ENCODE data around the gene HERC5.
"Not testable (repeated sequence)": the region's sequence is repeated elsewhere in the genome, so short reads cannot be mapped to it uniquely, and the experiment has no call there.

HERC5 gene

GRCh38 chr4:88517825-88518224, 60.9 kb downstream of the HERC5 start:
- in situ Hi-C loops (cut with HindIII; ENCODE audit: low sequenced_read_pairs), result no loop called here

DNA sequence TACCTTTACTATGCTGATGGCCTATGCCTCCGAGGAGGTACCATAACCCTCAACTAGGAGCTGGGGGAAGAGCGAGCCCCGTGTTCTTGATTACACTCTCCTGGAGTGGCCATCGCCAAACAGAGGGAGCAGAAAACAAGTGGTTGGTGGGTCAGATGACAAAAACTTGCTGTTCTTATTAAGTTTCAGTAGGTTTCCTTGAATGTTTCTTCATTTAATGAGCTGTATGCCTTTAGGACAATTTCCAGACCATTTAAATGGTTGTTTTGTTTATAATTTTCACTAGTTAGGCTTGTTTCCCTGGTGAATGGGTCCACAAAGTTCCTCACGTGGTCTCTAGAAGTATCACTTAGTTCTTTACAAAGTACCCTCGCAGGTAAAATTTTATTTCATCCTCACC, 62.0 kb downstream of the HERC5 start:
- in situ Hi-C loops (cut with HindIII; ENCODE audit: low sequenced_read_pairs), result no loop called here

- in situ Hi-C loops (cut with HindIII; ENCODE audit: low sequenced_read_pairs), result no loop called here
Observed at GRCh38 chr4:88522702-88523324, 65.9 kb downstream of the HERC5 start.

GRCh38 chr4:88523325-88524129, 66.6 kb downstream of the HERC5 start, which contains the start of gene PYURF:
Gene PYURF (minus strand): TSS chr4:88523776. CDS start chr4:88523700, 76 bp downstream.
- in situ Hi-C loops (cut with HindIII; ENCODE audit: low sequenced_read_pairs), result no loop called here

- in situ Hi-C loops (cut with HindIII; ENCODE audit: low sequenced_read_pairs), result no loop called here
Observed at GRCh38 chr4:88524171-88524570, 67.3 kb downstream of the HERC5 start.

GRCh38 chr4:88526221-88526815, 69.4 kb downstream of the HERC5 start:
- in situ Hi-C loops (cut with HindIII; ENCODE audit: low sequenced_read_pairs), result no loop called here

DNA sequence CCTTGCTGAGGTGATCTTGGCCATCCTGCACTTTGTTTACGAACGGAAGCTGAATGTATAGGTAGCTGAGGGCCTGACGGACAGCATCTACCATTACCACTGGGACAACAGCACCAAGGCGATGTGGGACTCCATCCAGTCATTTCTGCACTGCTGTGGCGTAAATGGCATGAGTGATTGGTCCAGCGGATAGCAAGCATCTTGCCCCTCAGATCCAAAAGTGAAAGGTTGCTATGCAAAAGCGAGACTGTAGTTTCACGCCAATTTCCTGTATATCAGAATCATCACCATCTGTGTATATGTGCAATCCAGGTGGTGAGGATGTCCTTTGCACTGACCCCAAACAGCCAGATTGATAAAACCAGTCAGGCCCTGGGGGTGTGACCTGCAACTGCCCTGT, 70.9 kb downstream of the HERC5 start:
- in situ Hi-C loops (cut with HindIII; ENCODE audit: low sequenced_read_pairs), result no loop called here

GRCh38 chr4:88528861-88529260, 71.9 kb downstream of the HERC5 start:
- in situ Hi-C loops (cut with HindIII; ENCODE audit: low sequenced_read_pairs), result no loop called here

DNA sequence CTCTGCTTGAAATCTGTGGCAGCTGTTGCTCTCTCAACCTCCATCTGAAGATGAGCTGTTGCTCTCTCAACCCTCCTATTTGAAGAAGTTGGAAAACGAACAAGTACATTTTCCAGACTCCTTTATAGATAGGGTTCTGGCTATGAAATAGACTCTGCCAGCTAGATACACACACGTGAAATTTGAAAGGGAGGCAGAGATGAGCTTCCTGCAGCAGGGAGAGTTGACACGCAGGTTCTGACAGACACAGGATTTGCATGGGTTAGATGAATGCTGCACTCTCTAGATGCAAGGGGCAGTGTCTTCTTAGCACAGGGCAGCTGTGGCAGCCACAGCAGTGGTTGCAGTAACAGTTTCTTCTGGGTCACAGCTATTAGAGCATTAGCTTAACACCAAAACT, 74.6 kb downstream of the HERC5 start:
- in situ Hi-C loops (cut with HindIII; ENCODE audit: low sequenced_read_pairs), result no loop called here

DNA sequence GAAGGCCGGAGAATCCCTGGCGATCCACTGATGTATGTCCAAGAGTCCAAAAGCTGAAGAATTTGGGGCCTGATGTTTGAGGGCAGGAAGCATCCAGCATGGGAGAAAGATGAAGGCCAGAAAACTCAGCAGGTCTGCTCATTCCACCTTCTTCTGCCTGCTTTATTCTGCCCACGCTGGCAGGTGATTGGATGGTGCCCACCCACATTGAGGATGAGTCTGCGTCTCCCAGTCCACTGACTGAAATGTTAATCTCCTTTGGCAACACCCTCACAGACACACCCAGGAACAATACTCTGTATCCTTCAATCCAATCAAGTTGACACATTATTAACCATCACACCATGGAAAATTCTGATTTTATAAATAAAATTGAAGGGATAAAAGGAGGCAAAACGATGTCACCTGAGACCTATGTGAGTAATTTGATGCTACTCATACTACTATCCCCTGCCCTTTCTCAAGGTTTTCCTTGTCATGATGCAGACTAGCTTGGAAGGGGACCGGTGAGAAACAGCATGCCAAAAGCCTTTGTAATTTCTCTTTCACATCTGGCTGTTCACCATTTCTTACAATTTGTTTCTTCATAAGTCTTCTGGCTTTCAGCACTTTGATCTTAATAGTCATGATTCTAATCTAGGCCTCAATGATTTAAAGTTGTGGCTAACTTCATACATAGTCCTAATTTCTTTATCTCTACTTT, 76.3 kb downstream of the HERC5 start:
- in situ Hi-C loops (cut with HindIII; ENCODE audit: low sequenced_read_pairs), result no loop called here

GRCh38 chr4:88533937-88534750, 77.2 kb downstream of the HERC5 start:
- in situ Hi-C loops (cut with HindIII; ENCODE audit: low sequenced_read_pairs), result no loop called here

GRCh38 chr4:88535090-88535755, 78.3 kb downstream of the HERC5 start:
- in situ Hi-C loops (cut with HindIII; ENCODE audit: low sequenced_read_pairs), result no loop called here

DNA sequence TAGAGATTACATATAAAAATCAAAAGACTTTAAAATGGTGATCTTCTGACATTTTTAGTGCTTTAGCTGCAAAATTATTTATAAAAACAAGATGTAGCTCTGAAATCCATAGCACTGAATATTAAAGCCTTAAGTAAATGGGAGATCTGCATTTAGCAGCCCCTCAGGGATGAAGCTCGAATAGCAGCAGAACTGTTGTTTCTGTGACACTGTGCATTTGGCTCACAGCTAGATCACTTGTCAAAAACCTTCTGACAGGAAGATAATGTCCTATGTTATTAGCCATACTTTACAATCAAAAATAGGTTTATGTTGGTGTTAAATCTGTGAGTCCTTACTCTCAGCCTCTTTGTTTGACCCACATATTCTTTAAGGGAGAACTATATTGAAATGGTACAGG, 80.8 kb downstream of the HERC5 start:
- in situ Hi-C loops (cut with HindIII; ENCODE audit: low sequenced_read_pairs), result no loop called here

DNA sequence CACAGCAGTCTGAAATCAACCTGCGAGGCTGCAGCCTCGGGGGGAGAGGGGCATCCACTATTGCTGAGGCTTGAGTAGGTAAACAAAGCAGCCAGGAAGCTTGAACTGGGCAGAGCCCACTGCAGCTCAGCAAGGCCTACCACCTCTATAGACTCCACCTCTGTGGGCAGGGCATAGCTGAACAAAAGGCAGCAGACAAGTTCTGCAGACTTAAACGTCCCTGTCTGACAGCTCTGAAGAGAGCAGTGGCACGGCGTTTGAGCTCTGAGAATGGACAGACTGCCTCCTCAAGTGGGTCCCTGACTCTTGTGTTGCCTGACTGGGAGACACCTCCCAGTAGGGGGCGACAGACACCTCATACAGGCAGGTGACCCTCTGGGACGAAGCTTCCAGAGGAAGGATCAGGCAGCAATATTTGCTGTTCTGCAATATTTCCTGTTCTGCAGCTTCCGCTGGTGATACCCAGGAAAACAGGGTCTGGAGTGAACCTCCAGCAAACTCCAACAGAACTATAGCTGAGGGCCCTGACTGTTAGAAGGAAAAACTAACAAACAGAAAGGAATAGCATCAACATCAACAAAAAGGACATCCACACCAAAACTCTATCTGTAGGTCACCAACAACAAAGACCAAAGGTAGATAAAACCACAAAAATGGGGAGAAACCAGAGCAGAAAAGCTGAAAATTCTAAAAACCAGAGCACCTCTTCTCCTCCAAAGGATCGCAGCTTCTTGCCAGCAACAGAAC, 82.6 kb downstream of the HERC5 start:
- in situ Hi-C loops (cut with HindIII; ENCODE audit: low sequenced_read_pairs), result not testable (repeated sequence)

DNA sequence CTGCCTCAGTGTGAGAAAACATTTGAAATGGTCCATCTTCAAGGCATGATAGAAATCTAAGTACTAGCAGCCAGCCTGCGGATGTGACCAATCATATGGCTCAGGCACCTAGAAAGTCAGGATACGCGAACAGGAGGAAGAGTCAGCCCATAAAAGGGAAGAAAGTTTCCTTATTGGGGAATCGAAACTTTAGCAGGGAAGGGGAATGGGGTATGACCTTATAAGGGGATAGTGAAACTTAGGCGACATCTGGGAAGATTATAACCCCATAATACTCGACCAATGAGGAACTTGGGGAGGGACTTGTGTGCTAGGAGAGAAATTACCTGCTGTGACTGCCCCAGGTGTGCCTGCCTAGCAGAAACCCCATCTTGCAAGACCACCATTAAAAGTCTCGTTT, 92.9 kb downstream of the HERC5 start:
- in situ Hi-C loops (cut with HindIII; ENCODE audit: low sequenced_read_pairs), result no loop called here
